Activated T-cell treated with anti-CD3 and anti-CD28 coated beads, Interleukin-2, amount 50 U/mL, for 4 hours (primary cell): ENCODE results near the gene KCTD1. TPM values are rescaled to one million over a fixed set of nuclear protein-coding genes. Genes with fewer than 3 reads are reported as not detected.

ENCODE experiments used
- ATAC-seq, 2 donors: fragments of 200-7000 bp; cut with Tn5 transposase; one replicate each; pipeline ENCODE4 v1.10.0; 2021
- DNase-seq: peaks from one replicate; pipeline ENCODE4 v3.0.0-alpha.2; 2020
- H3K27me3 Mint-ChIP-seq: one replicate; pipeline ENCODE4 v1.8.0; 2021; ENCODE audit warnings: low read depth, mixed read lengths
- H3K36me3 Mint-ChIP-seq: one replicate; pipeline ENCODE4 v1.8.0; 2022; ENCODE audit warnings: mixed read lengths; ENCODE audit not compliant: insufficient read depth
- H3K4me1 Mint-ChIP-seq: one replicate; pipeline ENCODE4 v1.8.0; 2021; ENCODE audit warnings: low read depth, mixed read lengths
- H3K4me3 Mint-ChIP-seq: one replicate; pipeline ENCODE4 v1.8.0; 2021; ENCODE audit warnings: mild to moderate bottlenecking, moderate library complexity, mixed read lengths
- H3K9me3 Mint-ChIP-seq: one replicate; pipeline ENCODE4 v1.8.0; 2021; ENCODE audit warnings: mixed read lengths
- total RNA-seq, 3 donors: library from RNA; stranded (reverse); gene quantifications; one replicate each; pipeline ENCODE4 v1.2.1, GENCODE V29; 2021

Gene KCTD1
- total RNA-seq, 3 donors from 2014 or later: 2.6 to 3.7 (median 3.3) TPM

DNA sequence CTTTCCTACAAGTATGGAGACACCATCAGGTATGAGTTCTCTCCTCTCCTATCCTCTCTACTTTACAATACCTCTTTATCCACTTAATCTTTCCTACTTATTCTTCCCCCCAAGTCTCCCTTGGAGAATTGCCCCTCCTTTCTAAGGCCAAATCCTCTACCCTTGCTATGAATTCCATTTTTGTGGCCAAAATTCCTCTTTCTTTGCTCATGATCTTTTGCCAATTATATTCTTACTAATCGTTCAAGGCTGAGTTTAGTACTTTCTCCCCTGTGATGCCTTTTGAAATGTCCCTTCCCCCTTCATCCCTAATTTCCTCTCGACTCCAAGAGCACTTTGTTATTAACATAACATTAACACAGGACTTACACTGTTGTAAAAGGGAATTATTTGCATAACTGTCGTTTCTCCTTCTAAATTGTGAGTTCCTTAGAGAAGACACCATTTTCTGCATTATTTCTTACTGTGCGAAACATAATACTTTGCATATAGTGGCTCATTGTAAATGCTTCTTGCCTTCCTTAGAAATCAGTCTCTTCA is 133.4 kb downstream of the KCTD1 start:
- DNase-seq (no peak), ATAC-seq (no peak)
- Mint-ChIP-seq H3K36me3 (no peaks in the 10 kb centered on the region), H3K4me1 (no peaks in the 10 kb centered on the region), H3K27me3 (no peaks in the 10 kb centered on the region), H3K9me3 (no peaks in the 10 kb centered on the region), H3K4me3 (no peak overlapping the region)

DNA sequence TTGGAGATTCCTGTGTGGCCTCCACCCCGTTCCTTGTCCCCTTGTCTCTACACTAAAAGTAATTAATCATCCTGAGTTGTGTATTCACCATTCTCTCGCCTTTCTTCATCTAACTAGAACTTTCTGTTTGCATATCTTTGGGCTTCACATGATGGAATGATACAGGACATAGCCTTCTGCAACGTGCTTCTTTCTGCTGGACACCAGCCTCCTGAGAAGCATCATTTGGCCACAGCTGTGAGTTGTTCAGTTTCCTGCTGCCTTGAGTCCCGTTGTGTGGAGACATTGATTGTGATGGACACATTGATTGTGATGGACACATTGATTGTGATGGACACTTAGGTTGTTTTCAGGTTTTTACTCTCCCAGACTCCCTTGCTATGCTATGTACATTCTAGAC is 139.3 kb downstream of the KCTD1 start:
- Mint-ChIP-seq H3K36me3 (no peaks in the 10 kb centered on the region), H3K4me1 (no peaks in the 10 kb centered on the region), H3K9me3 (no peaks in the 10 kb centered on the region), H3K27me3 (no peaks in the 10 kb centered on the region), H3K4me3 (no peak overlapping the region)
- ATAC-seq: no peak
- no peak for DNase-seq

DNA sequence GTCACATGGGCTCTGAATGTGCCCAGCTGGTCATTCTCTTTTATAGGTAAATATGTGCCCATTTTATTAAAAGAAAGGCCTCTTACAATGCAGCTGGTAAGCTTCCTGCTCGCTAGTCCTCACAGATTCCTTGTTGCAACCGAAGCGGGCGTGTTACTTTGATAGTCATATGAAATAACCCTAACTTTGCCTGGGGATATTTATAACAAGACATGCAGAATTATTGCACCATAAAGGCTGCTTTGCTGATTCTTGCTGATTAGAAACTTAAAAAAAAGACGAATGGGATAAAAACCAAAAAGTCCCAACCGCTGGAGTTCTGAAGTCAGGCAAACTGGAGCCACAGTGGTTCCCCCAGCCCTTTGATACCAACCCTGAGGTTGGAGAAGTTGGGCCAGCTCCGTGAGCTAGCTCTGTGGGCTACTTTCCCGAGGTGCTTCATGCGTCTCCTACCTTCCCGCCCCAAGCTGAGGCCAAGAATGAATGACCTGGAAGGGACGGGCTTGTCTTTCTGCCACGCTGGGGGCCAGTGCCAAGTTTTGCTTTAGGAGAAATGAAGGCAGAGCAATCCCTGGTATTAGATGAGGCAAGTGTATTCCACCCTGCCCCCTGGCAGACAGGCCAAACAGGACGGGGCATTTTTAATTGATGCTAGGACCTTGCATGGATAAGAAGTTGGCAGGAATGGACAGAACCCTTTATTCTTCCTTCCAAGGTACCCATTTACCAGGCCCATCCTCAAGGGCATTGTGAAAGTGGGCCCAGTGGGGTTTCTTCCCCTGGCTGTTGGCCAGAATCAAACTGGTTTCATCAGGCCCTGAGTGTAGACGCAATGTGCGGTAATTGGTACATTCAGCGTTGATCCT is 140.4 kb downstream of the KCTD1 start:
- no peaks in the 10 kb centered on the region for H3K9me3 Mint-ChIP-seq
- no peak for ATAC-seq
- no peak overlapping the region for H3K4me3 Mint-ChIP-seq
- H3K4me1 Mint-ChIP-seq: no peaks in the 10 kb centered on the region
- no peaks in the 10 kb centered on the region for H3K27me3 Mint-ChIP-seq
- no peak for DNase-seq
- H3K36me3 Mint-ChIP-seq: no peaks in the 10 kb centered on the region

DNA sequence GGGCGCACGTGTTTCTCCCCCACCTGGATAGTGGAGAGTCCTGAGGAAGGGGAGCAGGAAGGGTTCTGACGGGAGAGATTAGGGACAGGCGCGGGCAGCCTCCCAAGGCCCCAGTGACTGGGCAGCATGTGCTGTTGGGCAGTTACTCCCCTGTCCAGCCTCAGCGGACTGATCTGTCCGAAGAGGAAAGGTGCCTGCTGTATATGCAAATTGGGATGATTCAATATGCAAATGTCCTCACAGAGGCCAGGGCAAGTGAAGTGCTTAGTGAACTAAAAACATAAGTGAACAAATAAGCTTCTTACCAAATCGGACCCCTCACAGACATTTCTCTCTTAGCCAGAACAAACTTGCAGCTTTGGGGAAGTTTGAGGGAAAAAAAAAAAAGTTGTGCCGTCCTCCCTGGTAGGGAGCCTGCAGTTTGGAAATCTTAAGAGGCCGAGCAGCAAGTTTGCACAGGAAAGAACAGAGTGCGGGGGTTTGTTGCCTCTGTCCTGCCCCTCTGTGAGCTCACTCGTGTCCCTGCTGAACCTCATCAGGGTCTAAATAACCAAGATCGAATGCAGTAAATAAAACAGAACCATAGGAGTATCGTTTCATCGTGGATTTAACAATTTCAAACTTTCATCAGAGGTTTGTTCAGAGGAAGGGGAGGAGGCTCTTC is 141.4 kb downstream of the KCTD1 start:
- ATAC-seq: no peak
- H3K4me3 Mint-ChIP-seq: no peak overlapping the region
- no peaks in the 10 kb centered on the region for H3K4me1 Mint-ChIP-seq
- DNase-seq: no peak
- no peaks in the 10 kb centered on the region for H3K27me3 Mint-ChIP-seq
- peaks cover 5% of the 10 kb centered on the region for H3K36me3 Mint-ChIP-seq
- no peaks in the 10 kb centered on the region for H3K9me3 Mint-ChIP-seq

DNA sequence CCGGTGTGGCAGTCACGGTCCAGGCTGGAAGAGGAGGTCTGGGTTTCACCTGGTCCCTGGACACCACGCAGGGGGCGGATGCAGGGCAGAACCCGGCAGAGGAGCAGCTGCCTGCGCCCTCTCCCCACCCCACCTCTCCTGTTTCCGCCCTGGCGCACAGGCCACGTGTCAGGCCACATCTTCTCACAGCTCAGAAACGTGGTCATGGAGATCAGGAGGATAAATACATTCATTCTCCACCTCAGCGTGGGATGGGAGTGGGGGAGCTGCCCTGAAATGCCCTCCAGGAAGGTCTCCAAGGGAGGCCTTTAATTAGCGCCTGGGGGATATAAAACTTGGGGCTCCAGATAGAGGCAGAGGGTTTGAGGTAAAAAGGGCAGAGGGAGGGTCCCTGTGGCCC is 142.0 kb downstream of the KCTD1 start:
- no peak overlapping the region for H3K4me3 Mint-ChIP-seq
- peaks cover 5% of the 10 kb centered on the region for H3K36me3 Mint-ChIP-seq
- ATAC-seq: no peak
- DNase-seq: no peak
- H3K9me3 Mint-ChIP-seq: no peaks in the 10 kb centered on the region
- no peaks in the 10 kb centered on the region for H3K27me3 Mint-ChIP-seq
- H3K4me1 Mint-ChIP-seq: no peaks in the 10 kb centered on the region

DNA sequence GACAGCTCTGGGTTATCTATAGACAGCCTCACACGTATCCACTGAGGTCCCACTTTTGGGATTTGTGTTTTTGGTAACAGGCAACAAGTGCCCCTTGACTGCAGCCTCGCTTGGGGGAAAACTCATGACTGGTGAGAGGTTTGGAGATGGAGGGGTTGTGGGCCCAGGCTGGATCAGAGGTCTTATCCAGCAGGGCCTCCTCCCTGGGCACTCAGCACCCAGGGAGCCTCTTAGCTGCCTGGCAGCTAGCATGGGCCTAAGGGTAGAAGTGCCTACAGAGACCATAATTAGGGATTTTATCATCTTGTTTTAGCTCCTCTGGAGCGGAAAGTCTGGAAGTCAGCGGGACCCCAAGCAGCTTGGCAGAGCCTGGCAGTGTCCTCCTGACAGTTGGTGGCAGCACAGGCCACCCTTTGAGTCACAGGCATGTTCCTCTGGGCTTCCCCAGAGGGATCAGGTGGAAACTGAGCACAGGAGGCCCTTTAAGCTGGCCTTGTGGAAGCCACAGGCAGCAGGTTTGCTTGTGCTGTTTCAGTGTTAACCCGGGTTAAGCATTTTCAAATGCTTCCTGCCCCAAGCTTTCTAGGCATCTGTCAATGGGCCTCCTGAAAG is 143.1 kb downstream of the KCTD1 start:
- H3K4me1 Mint-ChIP-seq: no peaks in the 10 kb centered on the region
- DNase-seq: no peak
- peaks cover 5% of the 10 kb centered on the region for H3K36me3 Mint-ChIP-seq
- no peaks in the 10 kb centered on the region for H3K27me3 Mint-ChIP-seq
- H3K4me3 Mint-ChIP-seq: no peak overlapping the region
- H3K9me3 Mint-ChIP-seq: no peaks in the 10 kb centered on the region
- ATAC-seq: peak in 1 of 2 donors; percentile 53
